Stomach (tissue), 4 donors: ENCODE results near the gene GOT2.
"Not testable (repeated sequence)": the region's sequence is repeated elsewhere in the genome, so short reads cannot be mapped to it uniquely, and the experiment has no call there.

ENCODE experiments used
- CTCF ChIP-seq, 7 experiments: fragments of 450-650 bp in 4 of 7; fragments of 200-600 bp in 3 of 7; sonication (generic) in 3 of 7; IDR thresholded peaks; one replicate each; pipeline ENCODE4 v1.5.1; 2016 to 2019; ENCODE audit warnings: antibody characterized with exemption in 7 of 7, control low read depth in 2 of 7, mild to moderate bottlenecking in 1 of 7
- POLR2AphosphoS5 ChIP-seq, 3 donors: sonication (generic); formaldehyde crosslinking; IDR thresholded peaks; one replicate each; pipeline ENCODE4 v1.6.1; 2016; ENCODE audit warnings: antibody characterized with exemption in 3 of 3

- not testable (repeated sequence) for TF ChIP-seq CTCF, POLR2AphosphoS5 (IDR thresholded peaks at IDR 0.05)
Observed at GRCh38 chr16:58686985-58687706, 47.0 kb downstream of the GOT2 start.
